A549 (cell line): ENCODE results near the gene KRTAP3-2. TPM values are rescaled to one million over a fixed set of nuclear protein-coding genes. Genes with fewer than 3 reads are reported as not detected.

Experiments used
- ATAC-seq, 2 experiments: fragments of 200-7000 bp in 1 of 2; fragments of >200 bp in 1 of 2; cut with Nextera tagmentation in 1 of 2; cut with Tn5 transposase in 1 of 2; 3 replicates each; pipeline versions ENCODE4 v1.8.0 to v1.9.1; 2018 to 2020; ENCODE audit warnings: mild to moderate bottlenecking in 1 of 2, moderate library complexity in 1 of 2
- CTCF ChIA-PET: fragments of 300-600 bp; sonication (Branson Sonifier 250); formaldehyde crosslinking; extraction: SDS; loops from one replicate; lab custom pipeline; 2021; ENCODE audit warnings: antibody characterized with exemption, inconsistent platforms; lab: Yijun Ruan, JAX
- POLR2A ChIA-PET: fragments of 350-600 bp; formaldehyde crosslinking; extraction: SDS; loops from one replicate; lab custom pipeline; 2021; ENCODE audit warnings: antibody characterized with exemption, inconsistent platforms; lab: Yijun Ruan, JAX
- DNase-seq, 2 experiments: peaks; one replicate each; pipeline versions ENCODE4 v3.0.0 to v3.0.0-alpha.2; 2011 to 2016; ENCODE audit warnings: low read depth in 1 of 2, low spot score in 1 of 2
- FAIRE-seq: peaks from 2 replicates; lab custom pipeline; 2011; peaks lifted over from hg19 to GRCh38; lab: Jason Lieb, UNC
- H3K27ac ChIP-seq, 2 experiments: fragments of >200 bp; sonication (Bioruptor Twin); formaldehyde crosslinking; 3 replicates each; pipeline ENCODE4 v1.5.1; 2016 to 2017
- H3K4me1 ChIP-seq: fragments of >200 bp; sonication (Bioruptor Twin); formaldehyde crosslinking; 3 replicates; pipeline ENCODE4 v1.6.1; 2016
- H3K4me2 ChIP-seq: fragments of >200 bp; sonication (Bioruptor Twin); formaldehyde crosslinking; 3 replicates; pipeline ENCODE4 v1.6.1; 2016
- H3K4me3 ChIP-seq: fragments of >200 bp; sonication (Bioruptor Twin); formaldehyde crosslinking; 3 replicates; pipeline ENCODE4 v1.5.1; 2016
- H3K9me3 ChIP-seq: fragments of >200 bp; sonication (Bioruptor Twin); formaldehyde crosslinking; 3 replicates; pipeline ENCODE4 v1.6.1; 2016
- BHLHE40 ChIP-seq: IDR thresholded peaks from 2 replicates; pipeline ENCODE4 v1.6.1; 2012; ENCODE audit warnings: low read depth, low read length, inconsistent platforms
- CBX2 ChIP-seq: fragments of 200-600 bp; sonication (generic); IDR thresholded peaks from 2 replicates; pipeline ENCODE4 v1.6.1; 2016; ENCODE audit warnings: low read depth, mild to moderate bottlenecking, borderline replicate concordance
- CBX8 ChIP-seq: fragments of 200-600 bp; sonication (generic); IDR thresholded peaks from 2 replicates; pipeline ENCODE4 v1.6.1; 2016
- CEBPB ChIP-seq, 2 experiments: fragments of >200 bp in 1 of 2; sonication (Bioruptor Twin) in 1 of 2; formaldehyde crosslinking in 1 of 2; IDR thresholded peaks; 2 replicates each; pipeline ENCODE4 v1.6.1; 2012 to 2016
- CHD4 ChIP-seq: fragments of 200-600 bp; sonication (generic); IDR thresholded peaks from 2 replicates; pipeline ENCODE4 v1.6.1; 2016; ENCODE audit warnings: antibody characterized with exemption, mild to moderate bottlenecking, borderline replicate concordance
- CTCF ChIP-seq: fragments of >200 bp; sonication (Bioruptor Twin); formaldehyde crosslinking; IDR thresholded peaks from 3 replicates; pipeline ENCODE4 v1.5.1; 2016
- E2F6 ChIP-seq: IDR thresholded peaks from 2 replicates; pipeline ENCODE4 v1.6.1; 2012; ENCODE audit warnings: low read depth, borderline replicate concordance
- EP300 ChIP-seq, 2 experiments: fragments of >200 bp; sonication (Bioruptor Twin); formaldehyde crosslinking; IDR thresholded peaks; 2 replicates in 1 of 2; 3 replicates in 1 of 2; pipeline ENCODE4 v1.6.1; 2016 to 2017
- ESRRA ChIP-seq: fragments of 150-350 bp; IDR thresholded peaks from 2 replicates; pipeline ENCODE4 v1.6.1; 2014; ENCODE audit warnings: mild to moderate bottlenecking, low read length, borderline replicate concordance
- FOSB ChIP-seq: fragments of 250-450 bp; sonication (Bioruptor Pico); IDR thresholded peaks from 2 replicates; pipeline ENCODE4 v1.5.0; 2020; ENCODE audit warnings: mild to moderate bottlenecking, moderate library complexity
- FOXS1 ChIP-seq: fragments of 250-450 bp; sonication (Bioruptor Pico); IDR thresholded peaks from 2 replicates; pipeline ENCODE4 v1.5.0; 2020; ENCODE audit warnings: mild to moderate bottlenecking, moderate library complexity
- GATA3 ChIP-seq: IDR thresholded peaks from 2 replicates; pipeline ENCODE4 v1.6.1; 2012; ENCODE audit warnings: borderline replicate concordance
- HOXA7 ChIP-seq: fragments of 250-450 bp; sonication (Bioruptor Pico); IDR thresholded peaks from 2 replicates; pipeline ENCODE4 v1.5.0; 2020; ENCODE audit warnings: mild to moderate bottlenecking, moderate library complexity
- HOXB5 ChIP-seq: fragments of 250-450 bp; sonication (Bioruptor Pico); IDR thresholded peaks from 2 replicates; pipeline ENCODE4 v1.5.0; 2020; ENCODE audit warnings: mild to moderate bottlenecking, moderate library complexity
- JUN ChIP-seq, 2 experiments: fragments of >200 bp; sonication (Bioruptor Twin); formaldehyde crosslinking; IDR thresholded peaks; 2 replicates in 1 of 2; 3 replicates in 1 of 2; pipeline ENCODE4 v1.6.1; 2016 to 2017
- KDM5A ChIP-seq: fragments of 200-600 bp; sonication (generic); IDR thresholded peaks from 2 replicates; pipeline ENCODE4 v1.6.1; 2016; ENCODE audit warnings: antibody characterized with exemption, mild to moderate bottlenecking
- MAFK ChIP-seq: fragments of 450-650 bp; IDR thresholded peaks from 2 replicates; pipeline ENCODE4 v1.6.1; 2014; ENCODE audit not compliant: partially characterized antibody
- MAZ ChIP-seq: fragments of 150-350 bp; IDR thresholded peaks from 2 replicates; pipeline ENCODE4 v1.6.1; 2014; ENCODE audit warnings: antibody characterized with exemption, low read depth, low read length, borderline replicate concordance
- NFE2L2 ChIP-seq: fragments of 150-350 bp; conservative IDR thresholded peaks from 2 replicates; pipeline ENCODE4 v1.6.1; 2014; ENCODE audit warnings: low read length
- NPAS2 ChIP-seq: fragments of 250-450 bp; sonication (Bioruptor Pico); IDR thresholded peaks from 2 replicates; pipeline ENCODE4 v1.8.0; 2022; ENCODE audit warnings: mild to moderate bottlenecking, moderate library complexity, borderline replicate concordance
- PHF8 ChIP-seq: fragments of 200-600 bp; sonication (generic); IDR thresholded peaks from 2 replicates; pipeline ENCODE4 v1.6.1; 2016; ENCODE audit warnings: low read depth, mild to moderate bottlenecking, antibody characterized with exemption, moderate library complexity, borderline replicate concordance
- RAD21 ChIP-seq, 2 experiments: fragments of >200 bp in 1 of 2; sonication (Bioruptor Twin) in 1 of 2; formaldehyde crosslinking in 1 of 2; IDR thresholded peaks in 1 of 2; conservative IDR thresholded peaks in 1 of 2; 2 replicates in 1 of 2; 3 replicates in 1 of 2; pipeline ENCODE4 v1.6.1; 2012 to 2018; ENCODE audit warnings: inconsistent platforms in 1 of 2
- RNF2 ChIP-seq: fragments of 200-600 bp; sonication (generic); IDR thresholded peaks from 2 replicates; pipeline ENCODE4 v1.6.1; 2016; ENCODE audit warnings: low read depth, mild to moderate bottlenecking, antibody characterized with exemption, moderate library complexity, borderline replicate concordance
- SMC3 ChIP-seq: fragments of >200 bp; sonication (Bioruptor Twin); formaldehyde crosslinking; IDR thresholded peaks from 3 replicates; pipeline ENCODE4 v1.6.1; 2018; ENCODE audit warnings: inconsistent platforms
- SREBF2 ChIP-seq: fragments of 450-650 bp; IDR thresholded peaks from 2 replicates; pipeline ENCODE4 v1.6.1; 2014; ENCODE audit warnings: mild to moderate bottlenecking, moderate library complexity
- WGBS: methylation state at CpG from one replicate; pipeline ENCODE4 v1.1.6; 2017; ENCODE audit errors: missing lambda C conversion rate; 5-methylcytosine and 5-hydroxymethylcytosine counted together
- polyA plus RNA-seq, 4 experiments: library from polyadenylated mRNA; depleted of rRNA in 3 of 4; stranded (reverse); fragments of >200 nt; fragmentation: RNase III in 1 of 4; extraction: RNeasy Plus Mini Kit Qiagen cat#74134 plus additional on column Dnase treatment in 1 of 4; gene quantifications; 2 replicates in 3 of 4; 3 replicates in 1 of 4; pipeline ENCODE4 v1.2.3, GENCODE V29; 2011 to 2017
- TF ChIP-seq, protein P1 (sequence below): IDR thresholded peaks from 2 replicates; pipeline ENCODE4 v1.6.1; 2012
- TF ChIP-seq, protein P2 (sequence below): fragments of 200-600 bp; sonication (generic); IDR thresholded peaks from 2 replicates; pipeline ENCODE4 v1.6.1; 2016; ENCODE audit warnings: antibody characterized with exemption, mild to moderate bottlenecking, moderate library complexity

The KRTAP3-2 gene
- polyA plus RNA-seq, 2 of the 4 experiments (the other 2 are of a cell fraction), result not detected

- FAIRE-seq (no peak), ATAC-seq (no peak), DNase-seq (no peak)
- H3K4me1 ChIP-seq, result no peaks in the 10 kb centered on the region
- no peak overlapping the region for H3K27ac ChIP-seq
- CTCF ChIA-PET, result interaction anchor here (0.6 to 1.7 kb wide), 9 partner anchors 14 to 1185 kb away, joined by 3 to 6 read pairs (median 3); no protein-coding TSS in a partner anchor
- H3K4me3 ChIP-seq, result no peak overlapping the region
- POLR2A ChIA-PET, result no interaction called here
- no peaks in the 10 kb centered on the region for H3K9me3 ChIP-seq
- H3K4me2 ChIP-seq, result no peak overlapping the region
- 84% methylated on average over 1 of the region's 1 CpG for WGBS
- TF ChIP-seq MAFK (peak; percentile 96), CEBPB (IDR thresholded peaks at IDR 0.05) (no peak)
- TF ChIP-seq, protein P1, sequence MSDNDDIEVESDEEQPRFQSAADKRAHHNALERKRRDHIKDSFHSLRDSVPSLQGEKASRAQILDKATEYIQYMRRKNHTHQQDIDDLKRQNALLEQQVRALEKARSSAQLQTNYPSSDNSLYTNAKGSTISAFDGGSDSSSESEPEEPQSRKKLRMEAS, result no peak
Measured at GRCh38 chr17:40967582-40967981, 32.1 kb downstream of the KRTAP3-2 start.

GRCh38 chr17:40966848-40967247 is 32.9 kb downstream of the KRTAP3-2 start, which contains the start of gene KRT39:
Gene KRT39, minus strand, starts transcription at chr17:40966948. Its CDS starts 92 bp downstream, at chr17:40966856.
- DNase-seq (no peak), FAIRE-seq (peak; percentile 68), ATAC-seq (no peak)
- Histone ChIP-seq H3K27ac (no peak within 1 kb of the TSS), H3K4me3 (no peak within 1 kb of the TSS), H3K4me2 (no peak within 1 kb of the TSS), H3K4me1 (no peaks in the 10 kb centered on the region), H3K9me3 (no peaks in the 10 kb centered on the region)
- 30% methylated on average over 1 of the region's 1 CpG for WGBS
- CTCF ChIA-PET, result interaction anchor here (0.6 to 1.7 kb wide), 9 partner anchors 13 to 582 kb away, joined by 3 to 6 read pairs (median 3); no protein-coding TSS in a partner anchor
- POLR2A ChIA-PET, result no interaction called here
- TF ChIP-seq CTCF, result no peak
- no peak for TF ChIP-seq KDM5A
- TF ChIP-seq FOSB, result no peak
- TF ChIP-seq BHLHE40, result no peak
- TF ChIP-seq, protein P2, sequence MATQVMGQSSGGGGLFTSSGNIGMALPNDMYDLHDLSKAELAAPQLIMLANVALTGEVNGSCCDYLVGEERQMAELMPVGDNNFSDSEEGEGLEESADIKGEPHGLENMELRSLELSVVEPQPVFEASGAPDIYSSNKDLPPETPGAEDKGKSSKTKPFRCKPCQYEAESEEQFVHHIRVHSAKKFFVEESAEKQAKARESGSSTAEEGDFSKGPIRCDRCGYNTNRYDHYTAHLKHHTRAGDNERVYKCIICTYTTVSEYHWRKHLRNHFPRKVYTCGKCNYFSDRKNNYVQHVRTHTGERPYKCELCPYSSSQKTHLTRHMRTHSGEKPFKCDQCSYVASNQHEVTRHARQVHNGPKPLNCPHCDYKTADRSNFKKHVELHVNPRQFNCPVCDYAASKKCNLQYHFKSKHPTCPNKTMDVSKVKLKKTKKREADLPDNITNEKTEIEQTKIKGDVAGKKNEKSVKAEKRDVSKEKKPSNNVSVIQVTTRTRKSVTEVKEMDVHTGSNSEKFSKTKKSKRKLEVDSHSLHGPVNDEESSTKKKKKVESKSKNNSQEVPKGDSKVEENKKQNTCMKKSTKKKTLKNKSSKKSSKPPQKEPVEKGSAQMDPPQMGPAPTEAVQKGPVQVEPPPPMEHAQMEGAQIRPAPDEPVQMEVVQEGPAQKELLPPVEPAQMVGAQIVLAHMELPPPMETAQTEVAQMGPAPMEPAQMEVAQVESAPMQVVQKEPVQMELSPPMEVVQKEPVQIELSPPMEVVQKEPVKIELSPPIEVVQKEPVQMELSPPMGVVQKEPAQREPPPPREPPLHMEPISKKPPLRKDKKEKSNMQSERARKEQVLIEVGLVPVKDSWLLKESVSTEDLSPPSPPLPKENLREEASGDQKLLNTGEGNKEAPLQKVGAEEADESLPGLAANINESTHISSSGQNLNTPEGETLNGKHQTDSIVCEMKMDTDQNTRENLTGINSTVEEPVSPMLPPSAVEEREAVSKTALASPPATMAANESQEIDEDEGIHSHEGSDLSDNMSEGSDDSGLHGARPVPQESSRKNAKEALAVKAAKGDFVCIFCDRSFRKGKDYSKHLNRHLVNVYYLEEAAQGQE, result no peak
- no peak for TF ChIP-seq CHD4
- TF ChIP-seq E2F6, result no peak
- TF ChIP-seq FOXS1 (CRISPR knock-in tag), result no peak
- TF ChIP-seq CBX2, result no peak
- TF ChIP-seq HOXA7, result no peak
- TF ChIP-seq GATA3, result no peak
- no peak for TF ChIP-seq HOXB5 (CRISPR knock-in tag)

- CTCF ChIA-PET, result interaction anchor here (0.7 to 1.8 kb wide), 14 partner anchors 9 to 587 kb away, joined by 3 to 8 read pairs (median 5); partner anchors contain the start of gene KRT40
- no peaks in the 10 kb centered on the region for H3K4me1 ChIP-seq
- FAIRE-seq (peak; percentile 84), ATAC-seq (peak; percentile 68 to 79; a peak in 5 of 6 replicates), DNase-seq (peak; percentile 37 to 46)
- 78% methylated on average over 1 of the region's 1 CpG for WGBS
- no peak overlapping the region for H3K4me2 ChIP-seq
- no peaks in the 10 kb centered on the region for H3K9me3 ChIP-seq
- H3K4me3 ChIP-seq, result no peak overlapping the region
- H3K27ac ChIP-seq, result no peak overlapping the region
- POLR2A ChIA-PET, result interaction anchor here (0.5 kb wide), 1 partner anchor 712 kb away, joined by 5 read pairs; no protein-coding TSS in a partner anchor
- no peak for TF ChIP-seq NPAS2 (CRISPR knock-in tag)
- no peak for TF ChIP-seq PHF8
- peak; percentile 9; the same call in 1 of the 3 replicates for TF ChIP-seq SMC3
- no peak for TF ChIP-seq HOXB5 (CRISPR knock-in tag)
- no peak for TF ChIP-seq EP300 (IDR thresholded peaks at IDR 0.05)
- TF ChIP-seq CBX8, result no peak
- no peak for TF ChIP-seq FOXS1 (CRISPR knock-in tag)
- no peak for TF ChIP-seq CHD4
- TF ChIP-seq RNF2, result no peak
- no peak for TF ChIP-seq BHLHE40
- TF ChIP-seq JUN (IDR thresholded peaks at IDR 0.05), result no peak
- TF ChIP-seq ESRRA, result no peak
- no peak for TF ChIP-seq MAZ
- TF ChIP-seq NFE2L2, result no peak
- TF ChIP-seq RAD21 (conservative IDR thresholded peaks at IDR 0.05 in 1 of 2, IDR thresholded peaks at IDR 0.05 in 1 of 2), result peak; percentile 17 to 49; a peak in 2 of 5 replicates
- no peak for TF ChIP-seq SREBF2
Measured at GRCh38 chr17:40963838-40964237, 35.9 kb downstream of the KRTAP3-2 start.
